ENCODE results near the gene OLFML1. TPM values are rescaled to one million over a fixed set of nuclear protein-coding genes. Genes with fewer than 3 reads are reported as not detected.

The OLFML1 gene
- total and polyA plus RNA-seq, 2 donors (not counting 3 experiments of a cell fraction or from before 2014, with no cell fraction given), result not detected

DNA sequence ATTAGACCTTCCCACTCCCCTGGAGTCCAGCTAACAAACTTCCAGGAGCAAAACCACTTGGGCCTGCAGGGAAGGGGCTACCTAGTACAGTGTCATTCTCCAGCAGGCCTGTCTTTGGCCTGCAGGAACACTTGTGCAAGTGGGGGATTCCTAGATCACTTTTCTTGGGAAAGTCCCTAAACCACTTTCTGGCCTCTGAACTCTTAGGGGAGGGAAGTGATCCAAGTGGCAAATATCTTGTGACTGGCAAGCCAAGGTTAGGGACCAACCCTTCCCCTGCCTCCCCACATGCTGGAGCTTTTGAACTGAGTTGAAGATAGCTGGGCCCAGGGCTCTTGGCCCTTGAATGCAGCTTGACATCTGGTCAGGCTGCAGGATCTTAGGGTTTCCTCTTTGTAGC lies 45.7 kb downstream of the OLFML1 start:
- dilution Hi-C loops (cut with MboI; ENCODE audit: extremely low pct_ligation_motif_present, low sequenced_read_pairs) (no loop called here), intact Hi-C loops (cut with micrococcal nuclease) (no loop called here)
- no TSS peak for BruUV-seq (replicated peaks)
- no peak overlapping the region for H3K27ac ChIP-seq (ENCODE audit: insufficient read depth, low read depth, low read length)
- no peak for TF ChIP-seq JUN (IDR thresholded peaks at IDR 0.05; ENCODE audit: borderline replicate concordance, insufficient read depth, insufficient read length, low read depth)
- H2AFZ ChIP-seq (ENCODE audit: low read depth, low read length), result no peak overlapping the region
- H3K9ac ChIP-seq (replicated peaks; ENCODE audit: extremely low read depth, insufficient read depth, low read length), result no peak overlapping the region
- H3K27me3 ChIP-seq (ENCODE audit: control insufficient read depth in 2 of 2, insufficient read depth in 2 of 2, low read length in 2 of 2), result no peaks in the 10 kb centered on the region
- DNase-seq (ENCODE audit: low read depth, low spot score) (no peak), FAIRE-seq (no peak)
- H4K20me1 ChIP-seq (replicated peaks; ENCODE audit: control insufficient read depth, extremely low read depth, insufficient read depth, low read length), result no peaks in the 10 kb centered on the region
- H3K4me1 ChIP-seq (ENCODE audit: control insufficient read depth, extremely low read depth, insufficient read depth, low read length), result no peaks in the 10 kb centered on the region
- H3K9me3 ChIP-seq (replicated peaks; ENCODE audit: control insufficient read depth, insufficient read depth, low read length), result no peaks in the 10 kb centered on the region
- H3K36me3 ChIP-seq (ENCODE audit: control insufficient read depth in 2 of 2, extremely low read depth in 1 of 2, insufficient read depth in 2 of 2, low read length in 2 of 2), result no peaks in the 10 kb centered on the region
- no peak overlapping the region for H3K4me2 ChIP-seq (ENCODE audit: insufficient read depth, low read length)
- ChIA-PET POLR2A (no interaction called here), CTCF (interaction anchor here (1.2 to 1.3 kb wide), 3 partner anchors 10 to 161 kb away, joined by 3 to 7 read pairs (median 3); no protein-coding TSS in a partner anchor)
- H3K79me2 ChIP-seq (ENCODE audit: control insufficient read depth, insufficient read depth, low read length), result no peaks in the 10 kb centered on the region
- H3K4me3 ChIP-seq (replicated peaks in 1 of 3; ENCODE audit: insufficient read depth in 1 of 3, low read depth in 1 of 3, low read length in 3 of 3), result no peak overlapping the region
- H3K9me1 ChIP-seq (replicated peaks; ENCODE audit: control insufficient read depth, extremely low read depth, insufficient read depth, low read length), result no peaks in the 10 kb centered on the region

DNA sequence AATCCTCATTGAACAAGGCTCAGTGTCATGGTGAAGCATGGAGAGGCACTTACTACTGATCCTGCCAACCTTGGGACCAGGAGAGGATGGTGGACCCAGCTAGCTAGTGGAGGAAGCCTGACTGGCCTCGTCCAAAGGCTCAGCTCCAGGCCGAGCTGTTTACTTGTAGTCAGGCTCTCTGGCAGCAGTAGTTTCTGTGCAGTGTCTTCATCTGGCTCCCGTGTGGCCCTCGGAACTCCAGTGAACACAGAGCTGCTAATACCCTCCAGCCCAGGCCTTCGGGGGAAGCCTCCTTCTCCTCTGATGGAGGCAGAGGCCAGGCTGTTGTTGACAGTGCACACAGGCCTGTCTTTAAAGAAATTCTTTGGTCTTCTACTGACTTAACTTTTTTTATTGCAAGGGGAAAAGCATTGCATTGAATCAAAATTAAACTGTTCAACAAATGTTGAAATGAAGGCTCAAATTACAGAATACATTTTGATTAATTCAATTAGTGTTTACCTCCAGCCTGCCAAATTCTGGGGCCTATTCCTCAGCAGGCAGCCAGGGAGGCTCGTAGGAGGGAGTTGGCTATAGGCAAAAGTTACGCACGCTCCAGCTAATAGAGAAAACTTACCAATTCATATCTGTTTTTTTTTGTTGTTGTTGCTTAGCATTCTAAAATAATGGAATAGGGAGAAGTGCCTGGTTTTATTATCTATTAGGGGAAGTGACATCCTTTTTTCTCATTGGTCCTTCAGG lies 47.3 kb downstream of the OLFML1 start:
- Histone ChIP-seq H3K9me3 (replicated peaks; ENCODE audit: control insufficient read depth, insufficient read depth, low read length) (no peaks in the 10 kb centered on the region), H3K27ac (ENCODE audit: insufficient read depth, low read depth, low read length) (no peak overlapping the region), H3K9me1 (replicated peaks; ENCODE audit: control insufficient read depth, extremely low read depth, insufficient read depth, low read length) (no peaks in the 10 kb centered on the region), H3K27me3 (ENCODE audit: control insufficient read depth in 2 of 2, insufficient read depth in 2 of 2, low read length in 2 of 2) (no peaks in the 10 kb centered on the region), H2AFZ (ENCODE audit: low read depth, low read length) (no peak overlapping the region), H3K36me3 (ENCODE audit: control insufficient read depth in 2 of 2, extremely low read depth in 1 of 2, insufficient read depth in 2 of 2, low read length in 2 of 2) (no peaks in the 10 kb centered on the region), H4K20me1 (replicated peaks; ENCODE audit: control insufficient read depth, extremely low read depth, insufficient read depth, low read length) (no peaks in the 10 kb centered on the region), H3K9ac (replicated peaks; ENCODE audit: extremely low read depth, insufficient read depth, low read length) (no peak overlapping the region), H3K4me2 (ENCODE audit: insufficient read depth, low read length) (no peak overlapping the region), H3K4me3 (replicated peaks in 1 of 3; ENCODE audit: insufficient read depth in 1 of 3, low read depth in 1 of 3, low read length in 3 of 3) (no peak overlapping the region), H3K79me2 (ENCODE audit: control insufficient read depth, insufficient read depth, low read length) (no peaks in the 10 kb centered on the region), H3K4me1 (ENCODE audit: control insufficient read depth, extremely low read depth, insufficient read depth, low read length) (no peaks in the 10 kb centered on the region)
- dilution Hi-C loops (cut with MboI; ENCODE audit: extremely low pct_ligation_motif_present, low sequenced_read_pairs) (no loop called here), intact Hi-C loops (cut with micrococcal nuclease) (no loop called here)
- TF ChIP-seq, protein P1, sequence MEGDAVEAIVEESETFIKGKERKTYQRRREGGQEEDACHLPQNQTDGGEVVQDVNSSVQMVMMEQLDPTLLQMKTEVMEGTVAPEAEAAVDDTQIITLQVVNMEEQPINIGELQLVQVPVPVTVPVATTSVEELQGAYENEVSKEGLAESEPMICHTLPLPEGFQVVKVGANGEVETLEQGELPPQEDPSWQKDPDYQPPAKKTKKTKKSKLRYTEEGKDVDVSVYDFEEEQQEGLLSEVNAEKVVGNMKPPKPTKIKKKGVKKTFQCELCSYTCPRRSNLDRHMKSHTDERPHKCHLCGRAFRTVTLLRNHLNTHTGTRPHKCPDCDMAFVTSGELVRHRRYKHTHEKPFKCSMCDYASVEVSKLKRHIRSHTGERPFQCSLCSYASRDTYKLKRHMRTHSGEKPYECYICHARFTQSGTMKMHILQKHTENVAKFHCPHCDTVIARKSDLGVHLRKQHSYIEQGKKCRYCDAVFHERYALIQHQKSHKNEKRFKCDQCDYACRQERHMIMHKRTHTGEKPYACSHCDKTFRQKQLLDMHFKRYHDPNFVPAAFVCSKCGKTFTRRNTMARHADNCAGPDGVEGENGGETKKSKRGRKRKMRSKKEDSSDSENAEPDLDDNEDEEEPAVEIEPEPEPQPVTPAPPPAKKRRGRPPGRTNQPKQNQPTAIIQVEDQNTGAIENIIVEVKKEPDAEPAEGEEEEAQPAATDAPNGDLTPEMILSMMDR (IDR thresholded peaks at IDR 0.05; ENCODE audit: extremely low read depth in 1 of 2, insufficient read depth in 1 of 2, low read depth in 1 of 2, low read length in 2 of 2), result no peak
- TF ChIP-seq MYC (IDR thresholded peaks at IDR 0.05; ENCODE audit: low read depth, low read length) (no peak), GATA2 (IDR thresholded peaks at IDR 0.05; ENCODE audit: insufficient read depth, insufficient read length, low read depth, low read length) (no peak), POLR2A (IDR thresholded peaks at IDR 0.05; ENCODE audit: low read depth, low read length) (no peak)
- TF ChIP-seq, protein P2, sequence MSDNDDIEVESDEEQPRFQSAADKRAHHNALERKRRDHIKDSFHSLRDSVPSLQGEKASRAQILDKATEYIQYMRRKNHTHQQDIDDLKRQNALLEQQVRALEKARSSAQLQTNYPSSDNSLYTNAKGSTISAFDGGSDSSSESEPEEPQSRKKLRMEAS (IDR thresholded peaks at IDR 0.05; ENCODE audit: insufficient read depth, insufficient read length), result no peak
- BruUV-seq (replicated peaks), result no TSS peak
- CTCF ChIA-PET, result no interaction called here
- DNase-seq (ENCODE audit: low read depth, low spot score) (no peak), FAIRE-seq (no peak)
- POLR2A ChIA-PET, result no interaction called here
